ENCODE data around the gene SPEG.
"Not testable (repeated sequence)": the region's sequence is repeated elsewhere in the genome, so short reads cannot be mapped to it uniquely, and the experiment has no call there.

The SPEG gene

DNA sequence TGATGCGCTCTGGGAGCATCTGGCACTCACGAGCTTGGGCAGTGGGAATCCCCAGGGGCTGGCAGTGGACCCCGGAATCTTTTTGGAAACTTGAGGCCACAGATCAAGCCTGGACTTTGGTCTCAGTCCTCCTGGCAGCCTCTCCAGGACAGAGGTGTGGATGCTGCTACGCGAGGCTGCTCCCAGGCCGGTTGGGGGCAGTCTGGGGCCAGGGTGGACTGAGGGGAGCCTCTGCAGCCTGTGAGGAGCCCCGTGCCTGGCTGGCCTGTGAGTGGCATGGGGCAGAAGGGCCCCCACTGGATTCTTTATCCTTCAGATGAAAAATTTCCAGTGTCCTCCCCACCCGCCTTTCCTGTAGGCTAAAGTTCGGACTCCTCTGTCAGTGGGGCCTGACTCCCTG lies 29.2 kb upstream of the SPEG start:
- no peak for DNase-seq

DNA sequence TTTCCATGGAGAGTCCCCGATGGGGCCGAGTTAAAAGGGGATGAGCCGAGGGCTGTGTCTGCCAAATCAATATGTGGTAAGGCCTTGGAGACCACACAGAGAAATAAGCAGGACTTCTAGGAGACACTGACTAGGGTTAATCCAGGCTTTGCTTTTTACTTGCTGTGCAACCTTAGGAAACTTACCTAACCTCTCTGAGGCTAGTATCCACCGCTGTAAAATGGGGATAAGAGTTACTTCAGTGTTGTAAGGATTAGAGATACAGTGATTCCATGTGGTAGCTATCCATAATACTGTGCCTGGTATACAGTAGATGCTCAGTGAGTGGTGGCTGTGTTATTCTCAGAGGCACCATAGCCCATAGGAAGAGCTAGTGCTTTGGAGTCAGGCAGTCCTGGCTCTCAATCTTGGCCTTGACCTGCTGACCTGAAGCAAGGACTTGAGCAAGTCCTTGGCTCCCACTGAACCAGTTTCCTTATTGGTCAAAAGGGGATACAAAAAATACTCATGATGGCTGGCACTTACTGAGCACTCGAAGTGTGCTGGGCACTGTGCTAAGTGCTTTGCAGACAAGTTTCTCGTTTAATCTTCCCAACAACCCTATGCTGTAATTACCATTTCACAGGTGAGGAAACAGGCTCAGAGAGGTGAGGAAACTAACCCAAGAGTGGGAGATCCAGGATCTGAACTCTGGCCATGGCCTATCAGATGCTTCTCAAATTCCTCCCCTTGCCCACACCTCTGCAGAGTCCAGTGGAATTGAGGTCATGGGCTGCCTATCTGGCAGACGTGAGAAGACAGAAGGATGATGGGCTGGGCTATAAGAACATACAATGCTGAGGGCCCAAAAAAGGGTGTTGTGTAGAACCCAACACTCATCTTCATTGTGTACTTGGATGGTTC lies 28.4 kb upstream of the SPEG start:
- no peak for DNase-seq

DNA sequence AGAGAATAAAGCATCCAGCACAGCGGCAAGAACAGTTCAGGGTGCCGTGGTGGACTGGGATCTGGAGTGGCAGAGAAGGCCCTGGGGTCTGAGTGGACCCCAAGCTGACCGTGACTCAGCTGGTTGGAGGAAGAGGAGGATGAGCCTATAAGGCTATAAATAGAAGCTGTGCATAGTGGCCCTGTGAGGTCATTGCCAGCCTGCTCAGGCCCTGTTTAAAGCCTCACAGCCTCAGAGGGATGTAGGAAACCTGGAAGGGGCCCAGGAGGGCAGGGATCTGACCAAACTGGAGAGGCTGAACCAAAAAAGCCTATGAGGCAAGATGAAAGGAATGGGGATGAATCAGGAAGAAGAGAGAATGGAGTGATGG lies 27.8 kb upstream of the SPEG start:
- DNase-seq, result no peak

DNA sequence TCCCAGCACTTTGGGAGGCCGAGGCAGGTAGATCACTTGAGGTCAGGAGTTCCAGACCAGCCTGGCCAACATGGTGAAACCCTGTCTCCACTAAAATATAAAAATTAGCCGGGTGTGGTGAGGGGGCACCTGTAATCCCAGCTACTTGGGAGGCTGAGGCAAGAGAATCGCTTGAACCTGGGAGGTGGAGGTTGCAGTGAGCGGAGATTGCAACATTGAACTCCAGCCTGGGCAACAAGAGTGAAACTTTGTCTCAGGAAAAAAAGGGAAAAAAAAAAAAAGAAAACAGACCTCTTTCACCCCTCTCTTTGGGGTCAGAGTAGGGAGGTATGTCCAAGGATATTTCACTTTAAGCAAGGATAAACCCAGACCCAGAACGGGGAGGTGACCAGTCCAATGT lies 27.3 kb upstream of the SPEG start:
- not testable (repeated sequence) for DNase-seq

DNA sequence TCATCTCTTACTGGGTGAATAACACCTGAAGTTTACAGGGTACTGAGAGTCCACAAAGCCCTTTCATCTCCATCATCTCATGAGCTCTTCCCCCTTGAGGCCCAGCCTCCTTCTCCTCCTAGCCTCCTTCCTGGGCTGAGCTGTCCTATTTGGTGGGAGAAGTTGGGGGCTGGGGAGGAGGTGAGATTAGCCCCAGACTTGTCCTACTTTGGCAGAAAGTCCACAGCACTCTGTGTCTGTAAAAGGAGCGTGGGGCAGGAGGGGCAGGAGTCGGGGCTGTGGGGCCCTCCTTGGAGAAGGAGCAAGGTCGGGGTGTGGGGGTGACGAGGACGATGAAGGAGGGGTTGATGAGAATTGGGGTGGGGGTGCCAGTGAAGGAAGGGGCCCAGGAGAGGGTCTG lies 26.4 kb upstream of the SPEG start:
- no peak for DNase-seq

DNA sequence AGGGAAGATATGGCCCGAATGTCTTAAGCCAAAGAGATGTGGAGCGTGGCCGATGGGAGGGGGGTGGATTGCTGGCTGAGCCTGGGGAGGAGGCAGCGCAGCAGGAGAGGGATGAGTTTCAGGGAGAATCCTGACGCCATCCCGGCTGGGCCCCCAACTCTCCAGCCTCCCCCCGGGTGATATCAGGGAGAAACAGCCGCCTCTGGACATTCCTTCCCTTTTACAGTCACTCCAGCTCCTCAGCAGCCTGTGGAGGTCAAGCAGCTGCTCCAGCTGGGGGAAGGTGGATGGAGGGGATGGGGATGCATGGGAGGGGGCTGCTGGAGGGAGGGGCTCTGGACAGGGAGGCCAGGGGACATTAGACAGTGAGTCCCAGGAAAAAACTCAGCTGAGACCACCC lies 26.0 kb upstream of the SPEG start:
- no peak for DNase-seq

DNA sequence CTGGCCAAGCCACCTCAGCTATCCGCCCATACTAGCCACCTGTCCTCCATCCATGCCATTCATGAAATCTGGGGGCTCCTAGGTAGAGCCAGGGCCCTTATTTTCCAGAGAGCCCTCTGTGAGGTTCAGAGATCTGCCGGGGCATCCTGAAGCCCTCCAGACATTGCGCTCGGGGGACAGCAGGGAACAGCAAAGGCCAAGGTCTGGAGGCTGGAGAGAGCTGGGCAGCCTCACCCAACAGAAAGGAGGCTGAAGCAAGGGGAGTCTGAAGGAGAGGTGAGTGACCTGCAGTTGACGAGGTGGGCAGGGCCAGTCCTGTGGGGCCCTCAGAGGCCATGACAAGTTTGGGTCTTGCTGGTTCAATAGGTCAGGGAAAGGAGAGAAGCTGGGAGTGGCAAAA lies 25.0 kb upstream of the SPEG start:
- no peak for DNase-seq

DNA sequence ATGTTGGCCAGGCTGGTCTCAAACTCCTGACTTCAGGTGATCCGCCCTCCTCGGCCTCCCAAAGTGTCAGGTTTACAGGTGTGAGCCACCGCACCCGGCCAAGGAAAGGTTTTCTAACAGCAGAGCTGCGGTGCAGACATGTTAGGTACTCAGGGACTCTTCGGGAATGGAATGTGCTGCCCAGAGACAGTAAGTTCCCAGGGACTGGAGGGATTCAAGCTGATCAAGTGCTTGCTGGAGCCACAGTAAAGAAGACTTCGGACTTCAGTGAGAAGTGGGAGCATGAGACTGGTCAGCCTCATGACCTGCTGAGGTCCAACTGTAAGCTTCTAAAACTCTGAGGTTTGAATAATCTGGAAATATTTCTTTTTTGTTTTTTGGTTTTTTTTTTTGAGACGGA lies 24.3 kb upstream of the SPEG start:
- DNase-seq, result no peak

DNA sequence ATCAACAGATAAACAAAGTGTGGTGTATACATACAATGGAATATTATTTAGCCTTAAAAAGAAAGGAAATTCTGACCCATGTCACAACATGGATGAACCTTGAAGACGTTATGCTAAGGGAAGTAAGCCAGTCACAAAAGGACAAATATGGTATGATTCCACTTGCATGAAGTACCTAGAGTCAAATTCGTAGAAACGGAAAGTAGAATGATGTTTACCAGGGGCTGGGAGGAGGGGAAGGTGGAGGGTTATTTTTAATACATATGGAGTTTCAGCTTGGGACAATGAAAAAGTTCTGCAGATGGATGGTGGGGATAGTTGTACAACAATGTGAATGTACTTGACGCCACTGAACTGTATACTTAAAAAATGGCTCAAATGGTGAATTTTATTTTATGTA lies 19.8 kb upstream of the SPEG start:
- DNase-seq, result no peak

DNA sequence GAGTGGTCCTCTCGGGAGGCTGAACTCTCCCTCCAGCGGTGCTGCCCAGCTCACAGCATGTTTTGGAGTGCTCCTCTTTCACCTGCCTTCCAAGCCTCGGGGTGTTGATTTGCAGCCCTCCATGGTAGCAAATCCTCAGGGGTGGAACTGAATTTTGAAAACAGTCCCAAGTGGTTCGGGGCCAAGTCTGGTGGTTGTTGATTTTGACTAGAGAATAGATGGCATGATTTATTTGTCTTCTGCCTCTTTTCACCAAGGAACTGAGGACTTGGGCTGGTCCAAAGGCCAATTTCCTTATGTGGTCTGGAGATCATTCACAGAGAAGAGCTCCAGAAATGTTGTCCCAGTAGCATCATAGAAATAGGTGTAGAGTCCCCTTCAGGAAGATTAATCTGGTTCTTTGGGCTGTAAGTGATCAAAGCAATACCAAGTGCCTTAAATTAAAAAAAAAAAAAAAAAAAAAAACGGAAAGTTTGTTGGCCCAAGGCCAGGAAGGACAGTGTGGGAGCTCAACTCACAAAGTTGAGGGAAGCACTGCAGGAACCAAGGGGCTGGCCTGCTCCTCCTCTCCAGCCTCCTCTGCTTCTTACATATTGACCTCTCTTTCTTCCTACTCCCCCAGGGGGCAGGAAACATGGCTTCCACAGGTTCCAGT lies 18.9 kb upstream of the SPEG start:
- DNase-seq, result no peak

DNA sequence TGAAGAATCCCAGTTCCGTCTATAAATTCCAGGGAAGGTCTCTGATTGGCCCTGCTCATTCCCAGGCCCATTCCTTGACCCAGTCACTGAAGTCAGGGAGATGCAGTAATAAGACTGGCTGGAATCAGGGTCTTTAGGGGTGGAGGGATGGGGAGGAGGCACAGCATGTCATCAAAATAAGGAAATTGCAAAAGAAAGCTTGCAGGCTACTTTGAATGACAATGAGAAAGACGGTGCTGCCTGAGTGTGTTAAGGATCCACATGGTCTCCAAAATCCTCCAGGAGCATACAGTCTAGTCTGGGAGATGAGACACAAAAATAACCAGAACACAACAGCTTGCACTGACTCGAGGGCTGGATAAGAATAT lies 18.4 kb upstream of the SPEG start:
- no peak for DNase-seq

DNA sequence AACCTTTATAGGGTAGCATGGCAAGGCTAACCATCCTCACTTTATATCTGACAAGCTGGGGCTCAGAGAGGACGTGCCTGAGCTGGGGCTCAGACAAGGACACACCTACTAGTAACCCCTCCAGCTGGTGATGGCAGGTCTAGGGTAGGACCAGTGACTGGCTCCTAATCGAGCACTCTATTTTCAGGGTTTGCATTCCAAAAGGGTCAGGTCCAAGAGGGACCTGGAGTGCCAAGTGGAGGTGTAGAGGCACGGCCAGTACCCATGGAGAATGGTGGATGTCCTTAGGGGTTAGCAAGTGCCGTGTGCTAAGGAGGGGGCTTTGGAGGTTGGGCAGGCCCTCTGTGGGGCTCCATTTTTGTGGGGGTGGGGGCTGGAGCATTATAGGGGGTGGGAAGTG lies 17.7 kb upstream of the SPEG start:
- no peak for DNase-seq

DNA sequence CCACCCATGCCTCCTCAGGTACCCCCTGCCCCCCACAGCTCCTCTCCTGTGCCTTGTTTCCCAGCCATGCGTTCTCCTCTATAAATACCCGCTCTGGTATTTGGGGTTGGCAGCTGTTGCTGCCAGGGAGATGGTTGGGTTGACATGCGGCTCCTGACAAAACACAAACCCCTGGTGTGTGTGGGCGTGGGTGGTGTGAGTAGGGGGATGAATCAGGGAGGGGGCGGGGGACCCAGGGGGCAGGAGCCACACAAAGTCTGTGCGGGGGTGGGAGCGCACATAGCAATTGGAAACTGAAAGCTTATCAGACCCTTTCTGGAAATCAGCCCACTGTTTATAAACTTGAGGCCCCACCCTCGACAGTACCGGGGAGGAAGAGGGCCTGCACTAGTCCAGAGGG lies 17.3 kb upstream of the SPEG start:
- DNase-seq, result no peak

DNA sequence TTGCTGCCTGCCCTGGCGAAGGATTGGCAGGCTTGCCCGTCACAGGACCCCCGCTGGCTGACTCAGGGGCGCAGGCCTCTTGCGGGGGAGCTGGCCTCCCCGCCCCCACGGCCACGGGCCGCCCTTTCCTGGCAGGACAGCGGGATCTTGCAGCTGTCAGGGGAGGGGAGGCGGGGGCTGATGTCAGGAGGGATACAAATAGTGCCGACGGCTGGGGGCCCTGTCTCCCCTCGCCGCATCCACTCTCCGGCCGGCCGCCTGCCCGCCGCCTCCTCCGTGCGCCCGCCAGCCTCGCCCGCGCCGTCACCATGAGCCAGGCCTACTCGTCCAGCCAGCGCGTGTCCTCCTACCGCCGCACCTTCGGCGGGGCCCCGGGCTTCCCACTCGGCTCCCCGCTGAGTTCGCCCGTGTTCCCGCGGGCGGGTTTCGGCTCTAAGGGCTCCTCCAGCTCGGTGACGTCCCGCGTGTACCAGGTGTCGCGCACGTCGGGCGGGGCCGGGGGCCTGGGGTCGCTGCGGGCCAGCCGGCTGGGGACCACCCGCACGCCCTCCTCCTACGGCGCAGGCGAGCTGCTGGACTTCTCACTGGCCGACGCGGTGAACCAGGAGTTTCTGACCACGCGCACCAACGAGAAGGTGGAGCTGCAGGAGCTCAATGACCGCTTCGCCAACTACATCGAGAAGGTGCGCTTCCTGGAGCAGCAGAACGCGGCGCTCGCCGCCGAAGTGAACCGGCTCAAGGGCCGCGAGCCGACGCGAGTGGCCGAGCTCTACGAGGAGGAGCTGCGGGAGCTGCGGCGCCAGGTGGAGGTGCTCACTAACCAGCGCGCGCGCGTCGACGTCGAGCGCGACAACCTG lies 16.3 kb upstream of the SPEG start, which contains the start of gene DES:
Gene DES (plus strand): TSS at position 223 of the 857 bp plus-strand sequence. CDS start 86 bp downstream, at position 309.
- DNase-seq, result no peak

DNA sequence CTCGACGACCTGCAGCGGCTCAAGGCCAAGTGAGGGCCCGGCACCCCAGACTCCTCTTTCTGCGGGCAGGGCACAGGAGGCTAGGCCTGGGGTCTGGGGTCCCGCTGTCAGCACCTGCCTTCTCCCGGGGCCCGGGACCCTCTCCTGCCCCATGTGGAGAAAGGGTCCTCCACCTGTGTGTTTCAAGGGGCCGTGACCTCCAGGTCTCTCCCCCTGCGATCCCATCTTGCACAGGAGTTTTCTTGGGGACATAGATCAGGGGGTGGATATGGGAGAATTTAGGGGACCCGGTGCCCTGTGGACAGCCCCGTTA lies 15.7 kb upstream of the SPEG start:
- no peak for DNase-seq

DNA sequence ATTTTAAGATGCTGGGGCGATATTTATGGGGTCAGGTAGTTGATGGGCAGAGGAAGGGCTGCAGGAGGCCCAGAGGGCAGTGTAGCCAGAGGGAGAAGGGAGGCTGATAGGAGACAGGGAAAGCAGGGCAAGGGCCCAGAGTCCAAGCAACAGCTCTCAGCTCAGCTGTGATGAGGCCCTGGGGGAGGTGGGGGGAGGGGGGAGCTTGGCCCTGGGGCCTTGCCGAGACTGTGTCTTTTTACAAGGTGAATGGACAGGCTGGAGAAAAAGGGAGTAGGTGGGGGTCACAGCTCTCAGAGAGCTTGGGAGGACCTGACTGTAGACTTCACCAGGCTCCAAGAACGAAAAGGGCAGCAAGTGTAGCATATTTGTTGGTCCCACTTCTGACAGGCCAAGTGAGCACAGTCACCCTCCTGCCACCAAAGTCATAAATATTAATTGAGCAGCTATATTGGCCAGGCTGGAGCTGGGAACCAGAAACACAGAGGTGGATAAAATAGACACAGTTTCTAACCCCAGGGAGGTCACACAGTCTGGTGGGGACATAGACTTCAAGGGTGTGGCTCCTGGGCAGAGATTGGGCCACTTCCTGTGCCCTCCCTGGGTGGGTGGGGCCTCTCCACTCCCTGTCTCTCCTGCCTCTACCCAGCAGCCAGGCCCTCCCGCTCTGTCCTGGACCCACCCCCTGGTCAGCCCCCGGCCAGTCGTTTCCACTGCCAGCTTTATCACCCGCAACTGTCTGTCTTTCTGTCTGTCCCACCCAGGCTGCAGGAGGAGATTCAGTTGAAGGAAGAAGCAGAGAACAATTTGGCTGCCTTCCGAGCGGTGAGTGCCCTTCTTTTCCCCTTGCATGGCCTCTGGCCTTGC lies 15.1 kb upstream of the SPEG start:
- no peak for DNase-seq

DNA sequence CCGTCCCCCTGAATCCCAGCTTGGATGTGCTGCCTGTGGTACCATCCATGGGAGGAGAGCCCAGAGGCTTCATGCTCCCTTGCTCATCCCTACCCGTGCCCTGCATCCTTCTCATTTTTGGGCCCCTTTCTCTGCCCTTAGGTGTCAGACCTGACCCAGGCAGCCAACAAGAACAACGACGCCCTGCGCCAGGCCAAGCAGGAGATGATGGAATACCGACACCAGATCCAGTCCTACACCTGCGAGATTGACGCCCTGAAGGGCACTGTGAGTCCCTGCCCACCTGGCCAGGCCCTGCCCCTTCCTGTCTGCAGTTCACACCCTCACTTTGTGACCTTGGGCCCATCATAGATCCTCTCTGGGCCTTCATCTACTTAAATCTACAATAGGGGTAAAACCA lies 14.0 kb upstream of the SPEG start:
- DNase-seq, result no peak

DNA sequence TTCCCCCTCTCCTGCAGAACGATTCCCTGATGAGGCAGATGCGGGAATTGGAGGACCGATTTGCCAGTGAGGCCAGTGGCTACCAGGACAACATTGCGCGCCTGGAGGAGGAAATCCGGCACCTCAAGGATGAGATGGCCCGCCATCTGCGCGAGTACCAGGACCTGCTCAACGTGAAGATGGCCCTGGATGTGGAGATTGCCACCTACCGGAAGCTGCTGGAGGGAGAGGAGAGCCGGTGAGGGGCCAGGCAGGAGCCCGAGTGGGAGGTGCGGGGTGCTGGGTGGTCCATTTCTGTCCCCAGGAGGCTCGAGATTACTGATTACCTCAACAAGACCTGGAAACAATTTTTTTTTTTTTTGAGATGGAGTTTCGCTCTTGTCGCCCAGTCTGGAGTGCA lies 13.3 kb upstream of the SPEG start:
- no peak for DNase-seq

DNA sequence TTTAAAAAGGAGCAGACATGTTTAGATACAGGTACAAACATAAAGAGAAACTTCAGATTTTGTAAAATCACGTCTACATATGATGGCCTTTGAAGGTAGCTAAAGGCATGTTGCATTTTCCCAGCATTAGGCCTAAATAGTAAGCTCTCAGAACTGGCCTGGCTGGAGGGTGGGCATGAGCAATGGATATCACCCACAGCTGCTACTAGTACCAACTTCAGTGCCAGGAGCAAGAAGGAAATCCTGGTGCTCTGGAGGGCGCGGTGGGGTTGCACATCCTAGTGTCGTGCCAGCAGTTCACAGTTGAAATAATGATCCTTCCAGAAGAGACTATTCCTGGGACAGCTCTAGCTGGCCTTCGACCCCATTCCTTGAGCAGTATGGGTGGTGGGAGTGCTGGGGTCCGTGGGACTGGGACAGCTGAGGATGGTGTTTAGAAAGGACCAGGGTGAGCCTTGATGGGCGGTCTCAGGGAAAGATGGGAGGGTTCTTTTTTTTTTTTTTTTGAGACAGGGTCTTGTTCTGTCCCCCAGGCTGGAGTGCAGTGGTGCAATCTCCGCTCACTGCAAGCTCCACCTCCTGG lies 11.6 kb upstream of the SPEG start:
- DNase-seq, result no peak

DNA sequence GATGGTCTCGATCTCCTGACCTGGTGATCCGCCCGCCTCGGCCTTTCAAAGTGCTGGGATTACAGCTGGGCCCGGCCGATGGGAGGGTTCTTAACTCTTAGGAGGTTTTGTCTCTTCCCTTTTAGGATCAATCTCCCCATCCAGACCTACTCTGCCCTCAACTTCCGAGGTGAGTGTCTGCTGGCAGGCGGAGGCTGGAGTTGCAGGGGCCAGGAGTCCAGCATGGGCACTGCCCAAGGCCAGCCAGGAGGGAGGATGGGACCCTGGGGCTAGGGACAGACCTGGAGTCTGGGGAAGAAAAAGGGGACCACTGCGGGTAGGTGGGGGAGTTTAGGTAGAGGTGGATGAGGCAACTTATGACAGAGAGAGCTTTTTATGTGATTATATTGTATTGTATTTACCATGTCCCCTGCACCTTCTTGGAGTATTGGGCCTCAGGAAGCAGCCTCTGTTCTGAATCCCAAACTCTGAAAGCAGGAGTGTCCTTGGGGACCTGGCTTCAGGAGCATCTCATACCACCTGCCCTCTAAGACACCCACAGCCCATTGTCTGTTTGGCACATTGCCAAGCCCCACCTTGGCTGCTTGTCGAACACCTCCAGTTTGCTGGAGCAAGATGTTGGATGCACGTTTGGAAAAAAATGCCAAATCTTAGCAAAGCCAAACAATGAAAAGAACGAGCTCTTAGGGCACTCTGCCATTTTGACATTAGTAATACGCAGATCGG lies 10.8 kb upstream of the SPEG start:
- no peak for DNase-seq

DNA sequence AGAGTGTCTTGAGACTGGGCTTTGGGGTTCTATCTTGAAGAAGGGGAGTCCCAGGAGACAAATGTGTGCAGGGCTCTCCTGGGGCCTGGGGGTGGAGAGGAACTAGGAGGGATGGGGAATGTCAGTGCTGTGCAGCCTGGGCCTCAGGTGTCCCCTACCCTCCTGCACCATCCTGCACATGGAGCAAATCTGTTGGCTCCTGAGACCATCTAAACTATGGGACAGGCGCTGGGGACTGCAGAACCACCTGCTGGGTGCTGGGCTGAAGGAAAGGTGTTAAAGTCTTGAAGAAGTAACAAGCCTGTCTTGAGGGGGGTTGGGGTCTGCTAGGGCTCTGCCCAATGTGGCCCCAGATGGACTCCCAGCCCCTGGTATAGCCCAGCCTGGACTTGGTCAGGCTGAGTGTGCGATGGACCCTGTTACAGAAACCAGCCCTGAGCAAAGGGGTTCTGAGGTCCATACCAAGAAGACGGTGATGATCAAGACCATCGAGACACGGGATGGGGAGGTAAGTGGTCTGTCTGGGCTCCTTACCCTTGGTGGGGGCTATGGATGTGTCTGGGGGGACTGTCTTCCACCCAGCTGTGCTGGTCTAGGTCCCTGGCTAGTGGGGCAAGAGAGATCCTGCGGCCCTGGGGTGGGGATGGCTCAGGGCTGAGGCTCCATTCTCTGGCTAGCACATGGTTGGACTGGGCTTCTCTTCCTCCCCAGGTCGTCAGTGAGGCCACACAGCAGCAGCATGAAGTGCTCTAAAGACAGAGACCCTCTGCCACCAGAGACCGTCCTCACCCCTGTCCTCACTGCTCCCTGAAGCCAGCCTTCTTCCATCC lies 9.2 kb upstream of the SPEG start:
- no peak for DNase-seq
